ENCODE data around the gene RASGRP2.

The RASGRP2 gene

GRCh38 chr11:64757549-64758329 is 13.8 kb upstream of the RASGRP2 start:
- no peak for DNase-seq (ENCODE audit: low spot score)
- no peak for TF ChIP-seq CTCF (IDR thresholded peaks at IDR 0.05; ENCODE audit: extremely low read depth, insufficient read depth, missing control alignments)
- in situ Hi-C loops (cut with MboI; ENCODE audit: low pct_unique_long_range_greater_than_20kb, low sequenced_read_pairs, unreplicated experiment) = no loop called here

- no peak for TF ChIP-seq CTCF (IDR thresholded peaks at IDR 0.05; ENCODE audit: extremely low read depth, insufficient read depth, missing control alignments)
- DNase-seq (ENCODE audit: low spot score) = peak; percentile 16
- in situ Hi-C loops (cut with MboI; ENCODE audit: low pct_unique_long_range_greater_than_20kb, low sequenced_read_pairs, unreplicated experiment) = no loop called here
Measured at GRCh38 chr11:64755681-64756361, 11.9 kb upstream of the RASGRP2 start.

- DNase-seq (ENCODE audit: low spot score) = no peak
- TF ChIP-seq CTCF (IDR thresholded peaks at IDR 0.05; ENCODE audit: extremely low read depth, insufficient read depth, missing control alignments) = no peak
- in situ Hi-C loops (cut with MboI; ENCODE audit: low pct_unique_long_range_greater_than_20kb, low sequenced_read_pairs, unreplicated experiment) = no loop called here
Measured at GRCh38 chr11:64754919-64755662, 11.1 kb upstream of the RASGRP2 start.

- no peak for TF ChIP-seq CTCF (IDR thresholded peaks at IDR 0.05; ENCODE audit: extremely low read depth, insufficient read depth, missing control alignments)
- DNase-seq (ENCODE audit: low spot score) = no peak
- in situ Hi-C loops (cut with MboI; ENCODE audit: low pct_unique_long_range_greater_than_20kb, low sequenced_read_pairs, unreplicated experiment) = no loop called here
Measured at GRCh38 chr11:64754124-64754918, 10.4 kb upstream of the RASGRP2 start.

- TF ChIP-seq CTCF (IDR thresholded peaks at IDR 0.05; ENCODE audit: extremely low read depth, insufficient read depth, missing control alignments) = no peak
- DNase-seq (ENCODE audit: low spot score) = no peak
- in situ Hi-C loops (cut with MboI; ENCODE audit: low pct_unique_long_range_greater_than_20kb, low sequenced_read_pairs, unreplicated experiment) = no loop called here
Measured at GRCh38 chr11:64753380-64754123, 9.6 kb upstream of the RASGRP2 start.

Measured in GM13977 (cell line).